Activated CD4-positive, alpha-beta T cell treated with anti-CD3 and anti-CD28 coated beads, Interleukin-2, Interleukin-4, amounts not matched to agents 100 ng/mL and 50 ng/mL, durations not matched to agents 16 hours and 8 hours (primary cell): ENCODE measurements around the gene ALDH18A1.
A peak's percentile ranks its signal among the peaks of the same experiment; 100 is the strongest.
"Not testable (repeated sequence)": the region's sequence is repeated elsewhere in the genome, so short reads cannot be mapped to it uniquely, and the experiment has no call there.

Source experiments
- DNase-seq: peaks from one replicate; pipeline ENCODE4 v3.0.0-alpha.2; 2020; ENCODE audit warnings: low spot score

ALDH18A1 gene

GRCh38 chr10:95656291-95657164 lies at the start of gene ALDH18A1:
TSS of gene ALDH18A1 (minus strand) at chr10:95656711. CDS start at chr10:95653377, 3,334 bp downstream.
- peak; percentile 94 for DNase-seq

DNA sequence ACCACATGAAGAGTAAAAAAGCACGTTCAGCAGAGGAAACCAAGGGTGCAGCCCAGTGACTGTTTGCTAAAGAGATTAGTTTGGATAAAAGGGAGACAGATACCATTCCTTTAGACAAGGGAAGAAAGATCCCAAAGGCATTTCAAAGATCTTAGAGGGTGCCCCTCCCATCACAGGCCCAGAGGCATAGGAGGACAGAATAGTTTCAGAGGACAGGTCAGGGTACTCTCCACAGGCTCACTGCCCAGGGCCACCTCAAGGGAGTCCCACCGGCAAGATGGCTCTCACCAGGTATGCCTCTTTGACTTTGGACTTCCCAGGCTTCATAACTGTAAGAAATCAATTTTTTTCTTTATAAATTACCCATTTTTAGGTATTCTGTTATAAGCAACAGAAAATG lies 41.9 kb upstream of the ALDH18A1 start:
- DNase-seq: no peak

DNA sequence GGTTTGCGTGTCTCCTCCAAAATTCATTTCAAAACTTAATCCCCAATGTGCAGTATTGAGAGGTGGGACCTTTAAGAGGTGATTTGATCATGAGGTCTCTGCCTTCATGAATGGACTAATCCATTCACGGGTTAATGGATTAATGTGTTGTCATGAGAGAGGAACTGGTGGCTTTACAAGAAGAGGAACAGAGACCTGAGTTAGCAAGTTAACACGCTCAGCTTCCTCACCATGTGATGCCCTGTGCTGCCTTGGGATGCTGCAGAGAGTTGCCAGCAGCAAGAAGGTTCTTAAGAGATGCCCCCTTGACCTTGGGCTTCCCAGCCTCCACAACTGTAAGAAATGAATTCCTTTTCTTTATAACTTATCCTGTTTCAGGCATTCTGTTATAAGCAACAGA lies 40.9 kb upstream of the ALDH18A1 start:
- no peak for DNase-seq

DNA sequence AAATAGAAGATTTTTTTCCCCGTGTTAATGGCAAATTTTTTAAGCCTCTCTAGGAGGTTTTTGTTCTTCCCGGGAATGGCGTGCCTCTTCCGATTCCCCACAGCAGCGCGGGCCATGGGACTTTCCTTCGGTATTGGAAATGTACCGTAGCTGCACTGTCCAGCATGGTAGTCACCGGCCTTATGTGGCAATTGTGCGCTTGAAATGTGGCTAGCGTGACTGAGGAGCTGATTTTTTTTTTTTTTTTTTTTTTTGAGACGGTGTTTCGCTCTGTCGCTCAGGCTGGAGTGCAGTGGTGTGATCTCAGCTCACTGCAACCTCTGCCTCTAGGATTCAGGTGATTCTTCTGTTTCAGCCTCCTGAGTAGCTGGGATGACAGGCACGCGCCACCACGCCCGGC lies 38.2 kb upstream of the ALDH18A1 start:
- DNase-seq: no peak

DNA sequence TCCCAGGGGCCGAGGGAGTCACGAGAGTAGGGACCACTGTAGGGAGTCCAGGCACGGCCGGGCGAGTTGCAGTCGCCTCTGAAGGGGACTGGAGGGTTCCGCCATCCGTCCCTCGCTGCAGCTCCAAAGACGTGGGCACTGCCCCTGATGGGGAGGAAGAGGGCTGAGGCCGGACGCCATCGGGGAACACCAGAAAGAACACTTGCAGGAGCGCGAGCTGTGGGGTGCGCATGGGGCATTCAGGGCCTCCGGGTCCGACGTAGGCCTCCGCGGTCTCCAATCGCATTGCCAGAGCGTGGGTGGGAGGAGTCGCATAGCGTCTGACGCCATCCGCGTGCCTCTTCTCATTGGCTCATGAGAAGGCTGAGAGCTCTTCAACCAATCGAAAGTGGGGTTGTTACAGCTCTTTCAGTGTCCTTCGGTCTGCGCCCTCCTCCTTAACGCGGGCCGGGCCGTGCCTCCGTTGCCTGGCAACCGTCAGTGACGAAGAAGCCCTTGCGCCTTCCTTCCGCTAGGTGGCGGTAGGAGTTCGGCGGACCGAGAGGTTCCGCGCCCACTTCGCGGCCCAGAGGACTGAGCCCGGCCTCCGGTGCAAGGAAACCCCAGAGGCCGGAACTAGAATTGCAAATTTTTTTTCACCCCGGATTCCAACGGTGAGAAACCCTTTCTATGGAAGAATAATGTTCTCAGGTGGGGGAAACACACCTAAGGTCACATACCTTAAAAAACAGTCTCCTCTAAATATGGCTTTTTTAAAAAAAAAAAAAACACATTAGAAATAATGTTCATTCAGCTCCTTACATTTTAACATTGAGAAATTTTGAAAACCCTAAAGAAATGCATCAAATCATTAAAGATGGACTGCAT lies 37.4 kb upstream of the ALDH18A1 start, which contains the start of gene TCTN3:
Gene TCTN3 (minus strand): TSS at position 260 of the 867 bp plus-strand sequence. CDS start 28 bp downstream, at position 232.
- DNase-seq: peak; percentile 99

GRCh38 chr10:95693071-95693667 lies 36.7 kb upstream of the ALDH18A1 start:
- DNase-seq: peak; percentile 5

DNA sequence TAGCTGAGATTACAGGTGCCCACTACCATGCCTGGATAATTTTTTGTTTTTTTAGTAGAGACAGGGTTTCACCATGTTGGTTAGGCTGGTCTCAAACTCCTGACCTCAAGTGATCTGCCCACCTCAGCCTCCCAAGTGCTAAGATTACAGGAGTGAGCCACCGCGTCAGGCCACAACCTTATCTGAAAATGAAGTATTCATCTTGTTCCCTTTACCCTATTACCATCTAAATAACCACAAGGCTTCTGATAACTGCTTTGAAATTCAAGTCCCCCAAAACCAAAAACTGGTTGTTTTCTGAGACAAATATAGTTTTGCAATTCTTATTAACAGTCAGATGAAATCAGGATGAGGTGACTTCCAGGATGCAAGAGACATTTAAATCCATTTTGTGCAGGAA lies 34.8 kb upstream of the ALDH18A1 start:
- no peak for DNase-seq

DNA sequence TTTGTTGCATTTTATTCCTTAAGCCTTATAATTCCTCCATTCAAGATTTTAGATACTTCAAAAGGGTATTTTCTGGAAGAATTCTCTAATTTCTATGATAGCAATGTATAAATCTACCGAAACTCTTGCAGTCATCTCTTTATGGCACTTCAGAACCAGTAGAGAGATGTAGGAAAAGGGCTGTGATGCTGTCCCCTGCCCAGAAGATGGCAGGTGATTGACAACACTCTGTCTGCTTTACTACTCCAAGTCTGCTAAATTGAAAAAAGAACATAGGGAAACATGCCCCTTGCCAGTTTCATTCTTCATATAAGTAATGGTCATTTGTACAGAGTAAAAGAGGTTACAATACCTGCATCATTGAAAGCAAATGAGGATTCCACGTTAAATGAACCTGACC lies 32.1 kb upstream of the ALDH18A1 start:
- no peak for DNase-seq

DNA sequence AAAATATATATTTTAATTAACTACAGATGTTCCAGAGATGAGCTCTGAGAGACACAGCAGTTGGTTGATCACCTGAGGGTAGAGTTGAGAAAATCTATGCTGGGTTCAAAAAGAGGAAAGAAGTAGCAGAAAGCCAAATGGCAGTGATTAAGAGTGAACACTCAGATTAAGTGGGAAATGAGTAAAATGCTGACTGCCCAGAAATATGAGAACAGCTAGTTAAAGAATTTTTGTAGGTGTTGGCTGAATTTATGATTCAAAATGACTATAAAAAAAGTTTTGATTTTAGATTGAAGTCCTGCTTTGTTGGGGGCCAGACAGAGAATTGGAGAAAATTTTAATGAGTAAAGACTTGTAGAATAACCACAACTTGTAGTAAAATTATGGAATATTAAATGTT lies 27.5 kb upstream of the ALDH18A1 start:
- DNase-seq: no peak

GRCh38 chr10:95675403-95676116 lies 19.0 kb upstream of the ALDH18A1 start:
- DNase-seq: no peak

GRCh38 chr10:95674643-95675042 lies 18.1 kb upstream of the ALDH18A1 start:
- no peak for DNase-seq

DNA sequence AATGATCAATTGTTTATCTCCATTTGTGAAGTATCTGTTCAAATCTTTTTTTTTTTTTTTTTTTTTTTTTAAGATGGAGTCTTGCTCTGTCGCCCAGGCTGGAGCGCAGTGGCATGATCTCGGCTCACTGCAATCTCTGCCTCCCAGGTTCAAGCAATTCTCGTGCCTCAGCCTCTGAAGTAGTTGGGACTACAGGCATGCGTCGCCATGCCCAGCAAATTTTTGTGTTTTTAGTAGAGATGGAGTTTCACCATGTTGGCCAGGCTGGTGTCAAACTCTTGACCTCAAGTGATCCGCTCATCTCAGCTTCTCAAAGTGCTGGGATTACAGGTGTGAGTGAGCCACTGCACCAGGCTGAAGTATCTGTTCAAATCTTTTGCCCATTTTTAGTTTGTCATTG lies 16.1 kb upstream of the ALDH18A1 start:
- not testable (repeated sequence) for DNase-seq

GRCh38 chr10:95664543-95664942 lies 8.0 kb upstream of the ALDH18A1 start:
- no peak for DNase-seq

- no peak for DNase-seq
These were observed 7.0 kb upstream of the ALDH18A1 start for GRCh38 chr10:95663496-95663895.

GRCh38 chr10:95661818-95662217 lies 5.3 kb upstream of the ALDH18A1 start:
- no peak for DNase-seq

- DNase-seq: no peak
These were observed 3.8 kb upstream of the ALDH18A1 start for GRCh38 chr10:95660283-95660682.

DNA sequence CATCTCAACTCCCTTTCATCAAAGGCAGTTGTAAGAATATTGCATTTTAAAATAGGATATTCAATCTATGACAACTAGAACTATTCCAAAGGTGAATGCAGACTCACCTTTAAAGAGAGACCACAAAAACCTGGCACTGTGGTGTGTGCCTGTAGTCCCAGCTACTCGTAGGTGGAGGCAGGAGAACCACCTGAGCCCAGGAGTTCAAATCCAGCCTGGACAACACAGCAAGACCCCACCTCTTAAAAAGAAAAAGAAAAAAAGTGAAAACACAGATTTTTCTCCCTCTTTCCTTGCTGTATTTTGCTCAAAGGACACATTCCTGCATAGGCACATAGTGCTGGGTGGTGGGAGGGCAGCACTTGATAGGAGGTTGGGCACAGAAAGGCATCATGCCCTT lies 739 bp upstream of the ALDH18A1 start:
- no peak for DNase-seq

DNA sequence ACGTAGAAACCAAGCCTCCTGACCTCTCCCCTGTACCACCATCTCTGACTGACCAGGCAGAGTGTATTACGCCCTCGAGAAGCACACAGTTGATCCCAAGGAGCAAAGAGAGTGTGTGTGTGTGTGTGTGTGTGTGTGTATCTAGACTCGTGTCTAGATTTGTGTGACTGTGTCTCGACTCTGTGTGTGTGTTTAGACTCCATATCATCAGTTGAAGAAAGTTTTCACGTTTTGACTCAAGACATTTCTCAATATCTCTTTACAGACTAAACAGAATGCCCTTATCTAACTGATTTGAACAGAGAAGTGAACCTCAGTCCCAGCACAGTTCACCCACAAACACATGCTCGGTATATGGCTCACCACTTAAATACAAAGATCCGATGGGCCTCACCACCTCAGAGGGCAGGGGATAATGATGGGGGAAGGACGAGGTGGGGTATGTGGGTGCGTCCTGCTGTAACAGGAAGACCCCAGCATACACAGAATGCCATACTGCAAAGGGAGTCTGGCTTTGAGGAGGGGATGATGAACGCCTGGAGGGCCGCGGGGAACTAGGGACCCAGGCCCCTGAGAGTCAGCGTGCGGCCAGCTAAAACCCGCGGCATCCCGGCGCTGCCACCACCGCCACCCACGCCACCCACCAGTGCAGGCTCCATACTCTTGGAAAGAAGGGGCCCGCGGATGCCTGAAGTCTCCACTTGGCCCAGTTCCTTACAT lies 780 bp downstream of the ALDH18A1 start:
- peak; percentile 65 for DNase-seq

DNA sequence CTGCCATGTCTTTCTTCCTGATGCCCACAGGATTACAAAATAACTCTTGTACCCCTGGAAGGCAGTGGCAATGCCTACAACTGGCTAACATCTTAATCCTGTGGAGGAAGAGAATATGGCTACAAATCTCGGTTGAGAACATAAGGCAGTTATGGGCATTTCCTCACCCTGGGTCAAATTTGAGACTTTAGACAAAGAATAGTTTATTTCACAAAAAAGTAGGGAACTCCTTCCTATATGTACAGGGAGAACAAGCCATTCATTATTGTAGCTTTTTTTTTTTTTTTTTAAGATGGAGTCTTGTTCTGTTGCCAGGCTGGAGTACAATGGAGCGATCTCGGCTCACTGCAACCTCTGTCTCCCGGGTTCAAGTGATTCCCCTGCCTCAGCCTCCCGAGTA lies 2.6 kb downstream of the ALDH18A1 start:
- DNase-seq: no peak

DNA sequence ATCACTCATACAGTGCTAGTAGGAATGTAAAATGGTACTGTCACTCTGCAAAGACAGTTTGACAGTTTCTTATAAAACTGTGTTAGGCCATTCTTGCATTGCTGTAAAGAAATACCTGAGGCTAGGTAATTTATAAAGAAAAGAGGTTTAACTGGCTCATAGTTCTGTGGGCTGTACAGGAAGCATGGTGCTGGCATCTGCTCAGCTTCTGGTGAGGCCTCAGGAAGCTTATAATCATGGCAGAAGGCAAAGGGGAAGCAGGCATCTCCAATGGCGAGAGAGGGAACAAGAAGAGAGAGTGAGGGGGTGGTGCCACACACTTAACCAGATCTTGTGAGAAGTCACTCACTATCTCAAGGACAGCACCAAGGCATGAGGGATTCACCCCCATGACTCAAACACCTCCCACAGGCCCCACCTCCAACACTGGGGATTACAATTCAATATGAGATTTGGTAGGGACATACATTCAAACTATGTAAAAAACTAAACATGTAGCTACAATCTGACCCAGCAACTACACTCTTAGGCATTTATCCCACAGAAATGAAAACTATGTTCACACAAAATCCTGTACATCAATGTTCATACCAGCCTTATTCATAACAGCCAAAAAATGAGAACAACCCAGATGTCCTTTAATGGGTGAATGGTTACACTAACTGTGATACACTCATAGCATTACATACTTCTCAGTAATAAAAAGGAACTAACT lies 5.0 kb downstream of the ALDH18A1 start:
- no peak for DNase-seq
